K562 (cell line): ENCODE measurements around the gene LRRC57. TPM values are rescaled to one million over a fixed set of nuclear protein-coding genes. Genes with fewer than 3 reads are reported as not detected.

Source experiments
- FIP1L1 ChIP-seq: fragments of 200-400 bp; formaldehyde crosslinking; IDR thresholded peaks from 2 replicates; pipeline ENCODE4 v1.6.1; 2018; ENCODE audit warnings: mild to moderate bottlenecking, low read depth, low read length; ENCODE audit not compliant: poor library complexity, severe bottlenecking
- HMGN3 ChIP-seq: IDR thresholded peaks from 2 replicates; pipeline ENCODE4 v1.6.1; 2011; ENCODE audit warnings: borderline replicate concordance, low read depth, mild to moderate bottlenecking, mixed read lengths, low read length; ENCODE audit not compliant: insufficient read length; ENCODE audit errors: extremely low read depth
- NFIC ChIP-seq: fragments of 450-650 bp; IDR thresholded peaks from 2 replicates; pipeline ENCODE4 v1.6.1; 2017; ENCODE audit warnings: mild to moderate bottlenecking, inconsistent platforms
- RB1 ChIP-seq: fragments of 450-650 bp; IDR thresholded peaks from 2 replicates; pipeline ENCODE4 v1.6.1; 2017; ENCODE audit warnings: low read depth, mild to moderate bottlenecking
- ZNF583 ChIP-seq: fragments of 250-450 bp; sonication (Bioruptor Pico); IDR thresholded peaks from 2 replicates; pipeline ENCODE4 v1.4.0; 2020
- ZNF699 ChIP-seq: fragments of 250-450 bp; sonication (Bioruptor Pico); IDR thresholded peaks from 2 replicates; pipeline ENCODE4 v1.8.0; 2021; ENCODE audit warnings: mild to moderate bottlenecking, moderate library complexity; ENCODE audit not compliant: insufficient replicate concordance
- polyA plus RNA-seq, 8 experiments: library from polyadenylated mRNA; depleted of rRNA in 4 of 8; stranded (reverse) in 5 of 8; unstranded in 3 of 8; fragments of >200 nt; fragmentation: Nextera tagmentation in 2 of 8; fragmentation: Illumina TruSeq in 1 of 8; extraction: Ambion mirVana in 2 of 8; extraction: Trizol in 1 of 8; gene quantifications; 2 replicates each; pipeline versions ENCODE4 v1.2.1 to v1.2.3, GENCODE V29; 2011 to 2014; ENCODE audit warnings: inconsistent platforms in 1 of 8, missing spikeins in 1 of 8
- total RNA-seq, 7 experiments: library from RNA; depleted of rRNA in 6 of 7; stranded (reverse); fragments of >200 nt in 6 of 7; fragmentation: Illumina TruSeq in 2 of 7; extraction: Trizol in 2 of 7; gene quantifications; 2 replicates each; pipeline versions ENCODE4 v1.2.1 to v1.2.3, GENCODE V29; 2011 to 2021; ENCODE audit warnings: low replicate concordance in 1 of 7
- TF ChIP-seq, protein P1 (sequence below): fragments of 450-650 bp; conservative IDR thresholded peaks from 2 replicates; pipeline ENCODE4 v1.6.1; 2016; ENCODE audit warnings: missing genetic modification characterization, low read depth, mild to moderate bottlenecking, missing compliant biosample characterization, moderate library complexity
- TF ChIP-seq, protein P2 (sequence below): fragments of 450-650 bp; IDR thresholded peaks from 2 replicates; pipeline ENCODE4 v1.6.1; 2016; ENCODE audit warnings: mild to moderate bottlenecking, moderate library complexity
- TF ChIP-seq, protein P3 (sequence below): fragments of 250-450 bp; sonication (Bioruptor Pico); IDR thresholded peaks from 2 replicates; pipeline ENCODE4 v1.5.0; 2021
- TF ChIP-seq, protein P4 (sequence below): fragments of 450-650 bp; IDR thresholded peaks from 2 replicates; pipeline ENCODE4 v1.6.1; 2016; ENCODE audit warnings: borderline replicate concordance

The LRRC57 gene
- total and polyA plus RNA-seq, 9 of the 15 experiments (the other 6 are each of a cell fraction or from before 2014, with no cell fraction given), result 3.9 to 20.4 (median 14.8) TPM

DNA sequence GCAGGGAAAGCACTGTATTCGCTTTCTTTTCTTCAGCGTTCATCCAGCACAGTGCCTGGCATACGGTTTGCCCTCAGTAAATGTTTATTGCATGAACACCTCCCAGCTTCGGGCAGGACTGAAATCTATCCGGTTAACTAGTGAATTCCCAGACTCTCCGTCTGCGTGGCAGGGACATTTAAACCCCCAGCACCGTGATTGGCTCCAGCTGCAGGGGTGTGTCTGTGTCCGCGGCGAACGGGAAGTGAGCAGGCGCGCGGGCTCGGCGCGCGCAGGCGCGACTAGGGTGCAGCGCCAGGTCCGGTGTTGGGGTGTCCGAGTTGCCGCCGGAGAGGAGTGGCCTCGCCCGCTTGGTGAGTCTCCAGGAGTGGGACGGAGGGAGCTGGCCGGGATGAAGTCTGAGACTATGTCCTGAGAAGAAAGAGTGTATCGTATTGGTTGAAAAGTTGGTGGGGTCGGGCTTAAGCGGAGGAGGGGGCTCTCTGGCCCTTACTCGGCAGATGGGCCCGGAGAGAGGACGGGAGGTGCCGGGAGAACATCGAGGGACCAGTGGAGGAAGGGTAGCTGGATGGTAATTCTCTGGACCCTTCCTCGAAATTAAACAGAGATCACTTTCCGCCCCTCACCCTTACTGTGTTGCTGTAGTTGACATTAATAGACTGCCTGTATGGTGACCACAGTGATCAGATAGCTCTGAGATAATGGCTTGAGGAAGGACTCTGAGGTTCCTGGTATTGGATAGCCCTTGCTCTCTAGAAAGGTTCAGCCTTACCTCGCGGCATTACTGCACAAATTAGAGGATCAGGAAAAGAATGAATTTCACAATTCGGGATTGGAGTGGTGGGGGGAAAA lies 53.0 kb downstream of the LRRC57 start, which contains the start of gene SNAP23 (continued):
- TF ChIP-seq, protein P1, sequence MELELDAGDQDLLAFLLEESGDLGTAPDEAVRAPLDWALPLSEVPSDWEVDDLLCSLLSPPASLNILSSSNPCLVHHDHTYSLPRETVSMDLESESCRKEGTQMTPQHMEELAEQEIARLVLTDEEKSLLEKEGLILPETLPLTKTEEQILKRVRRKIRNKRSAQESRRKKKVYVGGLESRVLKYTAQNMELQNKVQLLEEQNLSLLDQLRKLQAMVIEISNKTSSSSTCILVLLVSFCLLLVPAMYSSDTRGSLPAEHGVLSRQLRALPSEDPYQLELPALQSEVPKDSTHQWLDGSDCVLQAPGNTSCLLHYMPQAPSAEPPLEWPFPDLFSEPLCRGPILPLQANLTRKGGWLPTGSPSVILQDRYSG (tag), result no peak
- TF ChIP-seq, protein P2, sequence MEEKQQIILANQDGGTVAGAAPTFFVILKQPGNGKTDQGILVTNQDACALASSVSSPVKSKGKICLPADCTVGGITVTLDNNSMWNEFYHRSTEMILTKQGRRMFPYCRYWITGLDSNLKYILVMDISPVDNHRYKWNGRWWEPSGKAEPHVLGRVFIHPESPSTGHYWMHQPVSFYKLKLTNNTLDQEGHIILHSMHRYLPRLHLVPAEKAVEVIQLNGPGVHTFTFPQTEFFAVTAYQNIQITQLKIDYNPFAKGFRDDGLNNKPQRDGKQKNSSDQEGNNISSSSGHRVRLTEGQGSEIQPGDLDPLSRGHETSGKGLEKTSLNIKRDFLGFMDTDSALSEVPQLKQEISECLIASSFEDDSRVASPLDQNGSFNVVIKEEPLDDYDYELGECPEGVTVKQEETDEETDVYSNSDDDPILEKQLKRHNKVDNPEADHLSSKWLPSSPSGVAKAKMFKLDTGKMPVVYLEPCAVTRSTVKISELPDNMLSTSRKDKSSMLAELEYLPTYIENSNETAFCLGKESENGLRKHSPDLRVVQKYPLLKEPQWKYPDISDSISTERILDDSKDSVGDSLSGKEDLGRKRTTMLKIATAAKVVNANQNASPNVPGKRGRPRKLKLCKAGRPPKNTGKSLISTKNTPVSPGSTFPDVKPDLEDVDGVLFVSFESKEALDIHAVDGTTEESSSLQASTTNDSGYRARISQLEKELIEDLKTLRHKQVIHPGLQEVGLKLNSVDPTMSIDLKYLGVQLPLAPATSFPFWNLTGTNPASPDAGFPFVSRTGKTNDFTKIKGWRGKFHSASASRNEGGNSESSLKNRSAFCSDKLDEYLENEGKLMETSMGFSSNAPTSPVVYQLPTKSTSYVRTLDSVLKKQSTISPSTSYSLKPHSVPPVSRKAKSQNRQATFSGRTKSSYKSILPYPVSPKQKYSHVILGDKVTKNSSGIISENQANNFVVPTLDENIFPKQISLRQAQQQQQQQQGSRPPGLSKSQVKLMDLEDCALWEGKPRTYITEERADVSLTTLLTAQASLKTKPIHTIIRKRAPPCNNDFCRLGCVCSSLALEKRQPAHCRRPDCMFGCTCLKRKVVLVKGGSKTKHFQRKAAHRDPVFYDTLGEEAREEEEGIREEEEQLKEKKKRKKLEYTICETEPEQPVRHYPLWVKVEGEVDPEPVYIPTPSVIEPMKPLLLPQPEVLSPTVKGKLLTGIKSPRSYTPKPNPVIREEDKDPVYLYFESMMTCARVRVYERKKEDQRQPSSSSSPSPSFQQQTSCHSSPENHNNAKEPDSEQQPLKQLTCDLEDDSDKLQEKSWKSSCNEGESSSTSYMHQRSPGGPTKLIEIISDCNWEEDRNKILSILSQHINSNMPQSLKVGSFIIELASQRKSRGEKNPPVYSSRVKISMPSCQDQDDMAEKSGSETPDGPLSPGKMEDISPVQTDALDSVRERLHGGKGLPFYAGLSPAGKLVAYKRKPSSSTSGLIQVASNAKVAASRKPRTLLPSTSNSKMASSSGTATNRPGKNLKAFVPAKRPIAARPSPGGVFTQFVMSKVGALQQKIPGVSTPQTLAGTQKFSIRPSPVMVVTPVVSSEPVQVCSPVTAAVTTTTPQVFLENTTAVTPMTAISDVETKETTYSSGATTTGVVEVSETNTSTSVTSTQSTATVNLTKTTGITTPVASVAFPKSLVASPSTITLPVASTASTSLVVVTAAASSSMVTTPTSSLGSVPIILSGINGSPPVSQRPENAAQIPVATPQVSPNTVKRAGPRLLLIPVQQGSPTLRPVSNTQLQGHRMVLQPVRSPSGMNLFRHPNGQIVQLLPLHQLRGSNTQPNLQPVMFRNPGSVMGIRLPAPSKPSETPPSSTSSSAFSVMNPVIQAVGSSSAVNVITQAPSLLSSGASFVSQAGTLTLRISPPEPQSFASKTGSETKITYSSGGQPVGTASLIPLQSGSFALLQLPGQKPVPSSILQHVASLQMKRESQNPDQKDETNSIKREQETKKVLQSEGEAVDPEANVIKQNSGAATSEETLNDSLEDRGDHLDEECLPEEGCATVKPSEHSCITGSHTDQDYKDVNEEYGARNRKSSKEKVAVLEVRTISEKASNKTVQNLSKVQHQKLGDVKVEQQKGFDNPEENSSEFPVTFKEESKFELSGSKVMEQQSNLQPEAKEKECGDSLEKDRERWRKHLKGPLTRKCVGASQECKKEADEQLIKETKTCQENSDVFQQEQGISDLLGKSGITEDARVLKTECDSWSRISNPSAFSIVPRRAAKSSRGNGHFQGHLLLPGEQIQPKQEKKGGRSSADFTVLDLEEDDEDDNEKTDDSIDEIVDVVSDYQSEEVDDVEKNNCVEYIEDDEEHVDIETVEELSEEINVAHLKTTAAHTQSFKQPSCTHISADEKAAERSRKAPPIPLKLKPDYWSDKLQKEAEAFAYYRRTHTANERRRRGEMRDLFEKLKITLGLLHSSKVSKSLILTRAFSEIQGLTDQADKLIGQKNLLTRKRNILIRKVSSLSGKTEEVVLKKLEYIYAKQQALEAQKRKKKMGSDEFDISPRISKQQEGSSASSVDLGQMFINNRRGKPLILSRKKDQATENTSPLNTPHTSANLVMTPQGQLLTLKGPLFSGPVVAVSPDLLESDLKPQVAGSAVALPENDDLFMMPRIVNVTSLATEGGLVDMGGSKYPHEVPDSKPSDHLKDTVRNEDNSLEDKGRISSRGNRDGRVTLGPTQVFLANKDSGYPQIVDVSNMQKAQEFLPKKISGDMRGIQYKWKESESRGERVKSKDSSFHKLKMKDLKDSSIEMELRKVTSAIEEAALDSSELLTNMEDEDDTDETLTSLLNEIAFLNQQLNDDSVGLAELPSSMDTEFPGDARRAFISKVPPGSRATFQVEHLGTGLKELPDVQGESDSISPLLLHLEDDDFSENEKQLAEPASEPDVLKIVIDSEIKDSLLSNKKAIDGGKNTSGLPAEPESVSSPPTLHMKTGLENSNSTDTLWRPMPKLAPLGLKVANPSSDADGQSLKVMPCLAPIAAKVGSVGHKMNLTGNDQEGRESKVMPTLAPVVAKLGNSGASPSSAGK, result no peak
- TF ChIP-seq, protein P3, sequence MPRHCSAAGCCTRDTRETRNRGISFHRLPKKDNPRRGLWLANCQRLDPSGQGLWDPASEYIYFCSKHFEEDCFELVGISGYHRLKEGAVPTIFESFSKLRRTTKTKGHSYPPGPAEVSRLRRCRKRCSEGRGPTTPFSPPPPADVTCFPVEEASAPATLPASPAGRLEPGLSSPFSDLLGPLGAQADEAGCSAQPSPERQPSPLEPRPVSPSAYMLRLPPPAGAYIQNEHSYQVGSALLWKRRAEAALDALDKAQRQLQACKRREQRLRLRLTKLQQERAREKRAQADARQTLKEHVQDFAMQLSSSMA (CRISPR knock-in tag), result peak; percentile 43; the same call in 1 of the 2 replicates
- TF ChIP-seq NFIC (0 out of 2 replicates have a peak, but pooled peaks have one; percentile 8), HMGN3 (no peak), ZNF699 (CRISPR knock-in tag) (no peak), ZNF583 (no peak), FIP1L1 (no peak), RB1 (peak; percentile 53)
- TF ChIP-seq, protein P4, sequence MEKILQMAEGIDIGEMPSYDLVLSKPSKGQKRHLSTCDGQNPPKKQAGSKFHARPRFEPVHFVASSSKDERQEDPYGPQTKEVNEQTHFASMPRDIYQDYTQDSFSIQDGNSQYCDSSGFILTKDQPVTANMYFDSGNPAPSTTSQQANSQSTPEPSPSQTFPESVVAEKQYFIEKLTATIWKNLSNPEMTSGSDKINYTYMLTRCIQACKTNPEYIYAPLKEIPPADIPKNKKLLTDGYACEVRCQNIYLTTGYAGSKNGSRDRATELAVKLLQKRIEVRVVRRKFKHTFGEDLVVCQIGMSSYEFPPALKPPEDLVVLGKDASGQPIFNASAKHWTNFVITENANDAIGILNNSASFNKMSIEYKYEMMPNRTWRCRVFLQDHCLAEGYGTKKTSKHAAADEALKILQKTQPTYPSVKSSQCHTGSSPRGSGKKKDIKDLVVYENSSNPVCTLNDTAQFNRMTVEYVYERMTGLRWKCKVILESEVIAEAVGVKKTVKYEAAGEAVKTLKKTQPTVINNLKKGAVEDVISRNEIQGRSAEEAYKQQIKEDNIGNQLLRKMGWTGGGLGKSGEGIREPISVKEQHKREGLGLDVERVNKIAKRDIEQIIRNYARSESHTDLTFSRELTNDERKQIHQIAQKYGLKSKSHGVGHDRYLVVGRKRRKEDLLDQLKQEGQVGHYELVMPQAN, result peak; percentile 81
